Left renal pelvis (tissue), 4 donors: Measurements from ENCODE around the gene TARS1. TPM values are rescaled to one million over a fixed set of nuclear protein-coding genes. Genes with fewer than 3 reads are reported as not detected.

Experiments
- DNase-seq, 4 donors: peaks; one replicate each; pipeline ENCODE4 v3.0.0-alpha.2; 2013; ENCODE audit warnings: low read depth in 4 of 4, low spot score in 3 of 4
- polyA plus RNA-seq, 4 donors: library from polyadenylated mRNA; unstranded; fragments of 120-200 nt; gene quantifications; one replicate each; pipeline ENCODE4 v1.2.1, GENCODE V29; 2013; ENCODE audit not compliant: insufficient read length in 4 of 4

Gene TARS1
- polyA plus RNA-seq = 100 to 1,000 TPM; 111 to 142 (median 123) TPM

DNA sequence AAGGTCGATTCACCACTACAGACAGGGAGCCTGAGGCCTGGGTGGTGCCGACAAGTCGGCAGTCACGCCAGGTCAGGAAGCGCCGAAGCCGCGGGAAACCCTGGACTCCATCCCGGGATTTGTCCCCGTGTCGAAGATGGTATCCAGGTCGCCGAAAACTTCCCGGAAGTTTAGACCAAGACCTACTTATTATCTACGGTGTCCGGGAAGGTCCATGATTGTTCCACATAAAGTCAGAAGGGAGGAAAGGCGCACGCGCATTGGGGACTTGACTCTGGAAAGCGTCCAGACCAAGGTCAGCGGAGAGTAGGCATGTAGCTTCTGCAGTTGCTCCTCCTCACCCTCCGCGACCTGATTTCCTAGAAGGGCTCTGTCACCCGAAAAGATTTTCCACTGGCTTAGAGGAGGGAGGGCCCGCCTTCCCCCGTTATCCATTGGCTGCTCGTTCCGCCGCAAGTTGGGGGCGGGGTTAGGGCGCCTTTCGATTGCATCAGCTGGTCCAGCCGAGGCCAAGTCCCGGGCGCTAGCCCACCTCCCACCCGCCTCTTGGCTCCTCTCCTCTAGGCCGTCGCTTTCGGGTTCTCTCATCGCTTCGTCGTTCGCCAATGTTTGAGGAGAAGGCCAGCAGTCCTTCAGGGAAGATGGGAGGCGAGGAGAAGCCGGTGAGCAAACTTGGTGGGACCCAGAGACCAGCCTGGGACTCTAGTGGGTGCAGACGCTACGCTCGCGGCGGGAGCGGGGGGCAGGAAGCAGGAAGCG, at the start of gene TARS1:
TSS of gene TARS1 (plus strand) at position 484 of the 759 bp plus-strand sequence. CDS start at position 606, 122 bp downstream.
- DNase-seq = peak; percentile 100

DNA sequence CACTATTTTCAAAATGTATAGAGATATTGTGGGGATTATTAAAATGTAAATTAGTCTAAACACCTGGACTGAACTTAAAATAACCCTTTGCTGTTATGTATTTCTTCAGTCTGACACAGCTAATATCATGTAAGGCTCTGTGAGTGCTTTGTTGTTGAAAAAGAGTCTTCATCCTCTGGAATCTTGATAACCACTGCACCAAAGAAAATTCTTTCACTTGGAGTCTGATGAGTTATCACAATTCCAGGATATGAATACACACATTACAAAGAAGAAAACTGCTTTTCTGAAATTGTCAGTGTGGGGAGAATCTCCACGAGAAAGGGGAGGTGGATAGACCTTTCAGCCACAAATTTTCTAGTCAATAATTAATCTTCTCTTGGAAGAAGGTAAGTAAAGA, 42.3 kb upstream of the TARS1 start:
- DNase-seq = no peak

- DNase-seq = no peak
Measured at GRCh38 chr5:33400675-33401074, 40.1 kb upstream of the TARS1 start.

DNA sequence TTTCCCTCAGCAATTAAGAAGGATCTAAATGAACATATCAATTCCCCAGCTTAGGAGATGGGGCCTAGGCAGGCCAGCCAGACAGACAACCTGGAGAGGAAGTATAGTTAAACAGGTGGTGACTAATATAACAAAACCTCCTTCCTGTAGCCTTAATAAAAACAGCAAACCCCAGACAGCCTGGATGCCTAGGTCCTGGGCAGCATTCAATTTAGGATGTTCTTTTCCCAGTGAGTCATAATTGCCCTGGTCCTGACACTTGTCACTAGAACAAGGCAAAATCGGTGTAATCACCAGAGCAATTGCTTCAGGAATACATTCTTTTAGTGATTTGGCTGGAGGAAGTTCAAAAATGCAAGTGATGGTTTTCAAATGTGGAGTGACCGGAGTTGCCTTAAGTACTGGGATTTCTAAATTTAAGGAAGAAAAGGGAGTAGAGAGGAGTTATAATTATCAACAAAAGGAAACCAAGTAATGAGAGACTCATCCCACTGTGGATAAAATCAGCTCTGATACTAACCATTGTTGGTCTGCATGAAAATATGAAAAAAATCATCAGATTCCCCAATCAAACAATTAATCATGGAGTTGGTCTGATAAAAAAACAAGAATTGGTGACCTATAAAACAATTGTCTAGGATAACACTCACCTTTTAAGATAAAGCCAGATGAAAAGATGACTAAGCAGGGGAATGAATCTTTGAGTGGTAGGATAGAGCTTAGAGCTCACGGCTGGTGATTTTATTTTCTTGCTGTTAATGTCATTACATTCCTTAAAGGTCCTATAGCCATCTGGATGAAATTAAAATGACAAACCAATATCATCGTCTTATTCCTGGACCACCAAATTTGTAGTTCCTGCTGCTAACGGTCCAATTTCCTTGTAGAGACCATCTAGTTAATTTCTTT, 39.0 kb upstream of the TARS1 start:
- no peak for DNase-seq

DNA sequence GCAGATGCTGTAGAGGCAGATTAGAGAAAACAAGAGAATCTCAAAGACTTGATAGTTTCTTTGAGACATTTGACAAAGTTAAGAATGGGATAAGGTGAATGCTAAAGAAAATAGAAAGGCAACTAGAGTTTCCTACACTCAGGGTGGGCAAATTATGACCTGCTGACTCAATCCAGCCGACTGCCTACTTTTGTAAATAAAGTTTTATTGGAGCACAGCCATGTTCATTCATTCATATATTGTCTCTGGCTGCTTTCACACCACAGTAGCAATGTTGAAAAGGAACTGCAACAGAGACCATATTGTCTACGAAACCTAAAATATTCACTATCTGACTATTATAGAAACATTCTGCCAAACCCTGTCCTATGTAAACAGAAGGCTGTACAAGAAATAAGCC, 37.6 kb upstream of the TARS1 start:
- DNase-seq = no peak

GRCh38 chr5:33408816-33409215, 31.9 kb upstream of the TARS1 start:
- DNase-seq = no peak

DNA sequence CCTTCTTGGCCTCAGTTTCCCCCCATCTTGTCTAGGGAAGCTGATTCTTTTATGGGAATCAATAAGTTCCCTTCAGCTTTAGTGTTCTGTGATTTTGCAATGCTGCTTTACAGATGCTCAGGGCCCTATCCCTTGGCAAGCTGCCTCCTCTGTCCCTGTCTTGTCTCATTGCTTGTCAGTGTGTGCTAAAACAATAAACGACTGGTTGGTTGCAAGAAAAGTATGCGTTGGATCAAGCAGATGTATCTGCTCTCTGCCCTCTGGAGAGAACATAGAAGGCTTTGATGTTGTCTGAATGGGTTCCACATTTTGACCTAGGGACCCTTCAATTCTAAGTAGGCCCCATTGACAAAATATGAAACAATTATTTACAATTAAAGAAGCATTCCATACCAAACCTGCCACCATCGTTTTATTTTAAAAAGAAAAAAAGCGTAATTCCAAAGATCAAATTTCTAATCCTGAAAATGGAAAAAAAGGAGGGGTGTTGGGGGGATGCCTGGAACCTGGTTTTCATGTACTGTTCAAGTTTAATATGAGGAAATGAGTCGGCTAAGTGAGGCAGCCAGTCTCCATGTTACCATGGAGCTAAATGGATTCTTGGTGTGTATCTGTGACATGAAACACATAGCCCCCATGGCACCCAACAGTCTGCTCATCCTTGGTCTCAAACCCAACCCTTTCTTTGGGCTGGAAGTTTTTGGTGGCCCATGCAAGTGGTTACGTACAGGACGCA, 31.2 kb upstream of the TARS1 start:
- DNase-seq = no peak

DNA sequence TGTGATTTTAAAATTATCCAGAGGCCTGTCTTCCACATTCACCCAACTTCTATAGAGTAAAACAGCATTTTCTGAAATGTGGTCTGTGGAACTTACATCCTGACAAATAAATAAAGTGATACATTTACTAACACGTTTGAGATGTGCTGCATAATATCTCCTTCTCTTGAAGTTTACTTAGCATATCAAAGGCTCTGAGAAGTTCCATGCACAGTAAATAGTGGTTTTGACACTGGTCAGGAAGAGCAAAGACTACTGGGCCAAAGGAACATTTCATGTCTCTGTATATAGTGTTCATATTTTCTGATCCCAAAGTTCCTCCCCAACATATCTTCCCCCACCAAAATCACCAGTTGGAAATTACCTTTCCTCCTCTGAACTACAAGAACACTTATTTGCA, 30.5 kb upstream of the TARS1 start:
- DNase-seq = no peak

GRCh38 chr5:33411498-33411897, 29.3 kb upstream of the TARS1 start:
- DNase-seq = no peak

- no peak for DNase-seq
Measured at GRCh38 chr5:33415811-33416354, 24.9 kb upstream of the TARS1 start.

DNA sequence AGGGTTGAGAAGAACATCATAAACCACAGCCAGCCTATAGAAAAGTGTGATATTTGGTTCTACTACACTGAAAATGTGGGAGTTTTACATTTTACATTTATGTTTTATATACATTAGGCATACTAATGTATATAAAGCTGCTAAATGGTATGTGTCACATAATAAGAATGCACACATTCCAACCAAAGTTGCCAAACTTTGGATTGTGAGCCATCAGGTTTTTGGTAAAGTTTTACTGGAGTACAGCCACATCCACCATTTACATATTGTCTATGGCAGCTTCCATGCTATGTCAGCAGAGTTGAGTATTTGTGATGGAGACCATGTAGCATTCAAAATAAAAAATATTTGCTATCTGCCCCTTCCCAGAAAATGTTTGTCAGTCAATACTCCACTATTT, 23.1 kb upstream of the TARS1 start:
- DNase-seq = no peak

GRCh38 chr5:33420946-33421345, 19.8 kb upstream of the TARS1 start:
- no peak for DNase-seq

- DNase-seq = no peak
Measured at GRCh38 chr5:33422191-33422590, 18.6 kb upstream of the TARS1 start.

- DNase-seq = no peak
Measured at GRCh38 chr5:33423018-33423630, 17.6 kb upstream of the TARS1 start.

- DNase-seq = no peak
Measured at GRCh38 chr5:33425314-33425713, 15.5 kb upstream of the TARS1 start.

GRCh38 chr5:33430983-33431382, 9.8 kb upstream of the TARS1 start:
- DNase-seq = no peak

GRCh38 chr5:33432656-33433055, 8.1 kb upstream of the TARS1 start:
- no peak for DNase-seq

DNA sequence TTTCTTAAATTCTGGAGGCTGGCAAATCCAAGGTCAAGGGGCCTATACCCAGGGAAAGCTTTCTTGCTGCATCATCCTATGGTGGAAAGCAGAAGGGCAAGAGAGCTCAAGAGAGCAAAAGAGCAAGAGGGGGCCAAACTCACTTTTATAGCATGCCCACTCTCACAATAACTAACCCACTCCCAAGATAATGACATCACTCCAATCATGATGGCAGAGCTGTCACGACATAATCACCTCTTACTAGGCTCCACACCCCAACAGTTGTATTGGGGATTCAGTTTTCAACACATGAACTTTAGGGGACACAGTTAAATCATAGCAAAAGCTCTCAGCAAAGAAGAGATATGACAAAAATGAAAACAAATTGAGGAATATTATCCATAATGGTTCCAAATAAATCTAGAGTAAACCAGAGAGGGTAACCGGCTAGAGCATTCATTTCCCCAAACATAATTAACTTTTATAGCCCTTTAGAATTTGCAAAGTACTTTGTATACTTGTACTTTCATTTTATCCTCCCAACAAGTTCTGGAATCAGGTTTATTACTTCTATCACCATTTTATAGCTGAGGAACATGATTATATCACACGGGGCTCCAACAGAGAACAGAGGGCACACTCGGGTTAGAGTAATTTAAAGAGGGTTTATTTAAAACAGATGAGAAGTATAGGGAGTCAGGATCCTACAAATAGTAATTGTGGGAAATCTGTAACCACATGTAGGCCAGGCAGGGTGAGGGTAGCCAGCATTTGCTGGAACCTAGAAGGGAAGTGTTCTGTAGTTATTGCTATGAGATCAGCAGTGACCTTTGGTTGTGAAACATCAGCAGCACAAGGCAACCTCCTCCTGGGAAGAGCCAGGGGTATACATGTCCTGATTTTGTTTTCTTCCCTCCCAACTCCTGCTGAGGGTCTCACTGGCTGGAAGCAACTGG, 7.2 kb upstream of the TARS1 start:
- DNase-seq = no peak

DNA sequence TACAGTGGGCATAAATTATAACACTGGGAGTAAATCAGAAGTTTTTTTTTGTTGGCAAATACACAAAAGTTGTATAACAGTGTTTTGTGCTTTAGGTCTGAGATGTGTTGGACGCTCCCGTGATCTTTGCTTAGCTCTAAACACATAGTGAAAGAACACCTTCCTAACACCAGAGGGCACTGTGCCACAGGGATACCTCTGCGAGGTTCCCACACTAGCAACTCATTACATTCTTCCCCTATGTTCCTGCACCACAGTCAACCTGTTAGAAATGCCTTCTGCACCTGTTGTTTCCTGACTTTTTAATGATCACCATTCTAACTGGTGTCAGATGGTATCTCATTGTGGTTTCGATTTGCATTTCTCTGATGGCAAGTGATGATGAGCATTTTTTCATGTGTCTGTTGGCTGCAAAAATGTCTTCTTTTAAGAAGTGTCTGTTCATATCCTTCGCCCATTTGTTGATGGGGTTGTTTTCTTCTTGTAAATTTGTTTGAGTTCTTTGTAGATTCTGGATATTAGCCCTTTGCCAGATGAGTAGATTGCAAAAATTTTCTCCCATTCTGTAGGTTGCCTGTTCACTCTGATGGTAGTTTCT, 4.8 kb upstream of the TARS1 start:
- DNase-seq = peak in 1 of 4 donors; percentile 44
